IMR-90 (cell line): Measurements from ENCODE around the gene FKBP11. TPM values are rescaled to one million over a fixed set of nuclear protein-coding genes. Genes with fewer than 3 reads are reported as not detected.
A peak's percentile ranks its signal among the peaks of the same experiment; 100 is the strongest.

ENCODE experiments used
- ATAC-seq: fragments of 200-7000 bp; cut with Tn5 transposase; 2 replicates; pipeline ENCODE4 v1.9.1; 2020; ENCODE audit warnings: low read depth, mild to moderate bottlenecking, moderate library complexity
- BruUV-seq: library from RNA; stranded (reverse); fragments of 400-500 nt; replicated peaks from 2 replicates; lab custom pipeline; 2021; lab: Mats Ljungman, UMichigan
- CTCF ChIA-PET: fragments of 300-600 bp; formaldehyde crosslinking; extraction: SDS; loops from one replicate; lab custom pipeline; 2021; ENCODE audit warnings: antibody characterized with exemption; lab: Yijun Ruan, JAX
- POLR2A ChIA-PET: fragments of 300-600 bp; sonication (Branson Sonifier 250); formaldehyde crosslinking; loops from one replicate; lab custom pipeline; 2022; ENCODE audit warnings: antibody characterized with exemption; ENCODE audit not compliant: unreplicated experiment; lab: Charles Lee
- DNase-seq: peaks from one replicate; pipeline ENCODE4 v3.0.0; 2013
- H2AFZ ChIP-seq: replicated peaks from 2 replicates; pipeline ENCODE3; 2013; ENCODE audit warnings: low read length, mild to moderate bottlenecking; ENCODE audit not compliant: poor library complexity
- H2AK5ac ChIP-seq: 2 replicates; pipeline ENCODE4 v1.6.1; 2013; ENCODE audit warnings: low read depth, low read length, inconsistent platforms
- H2AK9ac ChIP-seq: replicated peaks from 2 replicates; pipeline ENCODE3; 2013; ENCODE audit warnings: mild to moderate bottlenecking, low read depth, low read length, moderate library complexity; ENCODE audit not compliant: poor library complexity
- H2BK120ac ChIP-seq: 2 replicates; pipeline ENCODE4 v1.6.1; 2013; ENCODE audit warnings: low read depth, low read length, inconsistent platforms
- H2BK15ac ChIP-seq: 3 replicates; pipeline ENCODE4 v1.6.1; 2013; ENCODE audit warnings: low read depth, low read length, inconsistent platforms
- H2BK20ac ChIP-seq: 2 replicates; pipeline ENCODE4 v1.6.1; 2013; ENCODE audit warnings: low read depth, mild to moderate bottlenecking, inconsistent platforms, low read length, moderate library complexity
- H2BK5ac ChIP-seq: 2 replicates; pipeline ENCODE4 v1.6.1; 2013; ENCODE audit warnings: mild to moderate bottlenecking, low read depth, low read length, inconsistent platforms; ENCODE audit not compliant: poor library complexity, severe bottlenecking
- H3K14ac ChIP-seq: replicated peaks from 2 replicates; pipeline ENCODE4 v1.6.1; 2013; ENCODE audit warnings: low read depth, low read length, inconsistent platforms
- H3K18ac ChIP-seq: 2 replicates; pipeline ENCODE4 v1.6.1; 2013; ENCODE audit warnings: low read depth, low read length, control low read depth
- H3K23ac ChIP-seq: 2 replicates; pipeline ENCODE4 v1.6.1; 2013; ENCODE audit warnings: low read depth, low read length, inconsistent platforms
- H3K27ac ChIP-seq: 2 replicates; pipeline ENCODE4 v1.5.1; 2013; ENCODE audit warnings: mild to moderate bottlenecking, control low read depth, low read length; ENCODE audit not compliant: insufficient read depth
- H3K27me3 ChIP-seq: 2 replicates; pipeline ENCODE4 v1.6.1; 2013; ENCODE audit warnings: low read length; ENCODE audit not compliant: control insufficient read depth, insufficient read depth
- H3K36me3 ChIP-seq: 2 replicates; pipeline ENCODE4 v1.6.1; 2013; ENCODE audit warnings: low read length, mixed read lengths; ENCODE audit not compliant: control insufficient read depth, insufficient read depth
- H3K4ac ChIP-seq: 2 replicates; pipeline ENCODE4 v1.6.1; 2013; ENCODE audit warnings: low read depth, low read length, inconsistent platforms
- H3K4me1 ChIP-seq: 2 replicates; pipeline ENCODE4 v1.6.1; 2013; ENCODE audit warnings: low read length, mixed read lengths; ENCODE audit not compliant: control insufficient read depth, insufficient read depth
- H3K4me2 ChIP-seq: 2 replicates; pipeline ENCODE4 v1.6.1; 2013; ENCODE audit warnings: low read depth, mild to moderate bottlenecking, control low read depth, low read length, moderate library complexity
- H3K4me3 ChIP-seq: 2 replicates; pipeline ENCODE4 v1.5.1; 2013; ENCODE audit warnings: low read depth, mild to moderate bottlenecking, control low read depth, low read length, moderate library complexity; ENCODE audit not compliant: insufficient read depth
- H3K56ac ChIP-seq: 2 replicates; pipeline ENCODE4 v1.6.1; 2013; ENCODE audit warnings: low read length, inconsistent platforms; ENCODE audit not compliant: insufficient read depth; ENCODE audit errors: extremely low read depth
- H3K79me1 ChIP-seq, 2 experiments: 2 replicates each; pipeline ENCODE4 v1.6.1; 2013; ENCODE audit warnings: low read length in 2 of 2, inconsistent platforms in 1 of 2, low read depth in 1 of 2
- H3K9ac ChIP-seq: 2 replicates; pipeline ENCODE4 v1.6.1; 2013; ENCODE audit warnings: low read depth, low read length, control low read depth
- H3K9me1 ChIP-seq: 2 replicates; pipeline ENCODE4 v1.6.1; 2013; ENCODE audit warnings: low read length, inconsistent platforms; ENCODE audit not compliant: insufficient read depth
- H3K9me3 ChIP-seq: 2 replicates; pipeline ENCODE4 v1.6.1; 2013; ENCODE audit warnings: low read length; ENCODE audit not compliant: control insufficient read depth, insufficient read depth
- H4K20me1 ChIP-seq: 2 replicates; pipeline ENCODE4 v1.6.1; 2013; ENCODE audit warnings: low read length, inconsistent platforms; ENCODE audit not compliant: insufficient read depth
- H4K5ac ChIP-seq: 2 replicates; pipeline ENCODE4 v1.6.1; 2013; ENCODE audit warnings: mild to moderate bottlenecking, low read depth, low read length, control low read depth
- H4K8ac ChIP-seq, 2 experiments: 2 replicates each; pipeline ENCODE4 v1.6.1; 2013; ENCODE audit warnings: low read depth in 2 of 2, low read length in 2 of 2, control low read depth in 1 of 2, inconsistent platforms in 1 of 2
- H4K91ac ChIP-seq: 2 replicates; pipeline ENCODE4 v1.6.1; 2013; ENCODE audit warnings: low read depth, low read length, inconsistent platforms; ENCODE audit not compliant: insufficient read depth
- BHLHE40 ChIP-seq: fragments of 150-350 bp; IDR thresholded peaks from 2 replicates; pipeline ENCODE4 v1.6.1; 2016; ENCODE audit warnings: mild to moderate bottlenecking, low read depth, low read length
- CTCF ChIP-seq: conservative IDR thresholded peaks from 2 replicates; pipeline ENCODE4 v1.5.1; 2012; ENCODE audit warnings: mild to moderate bottlenecking, low read depth, low read length, improper control_type of control experiment
- MAZ ChIP-seq: IDR thresholded peaks from 2 replicates; pipeline ENCODE4 v1.6.1; 2012; ENCODE audit warnings: low read depth, mild to moderate bottlenecking, low read length, improper control_type of control experiment, moderate library complexity, borderline replicate concordance
- NFE2L2 ChIP-seq: fragments of 150-350 bp; IDR thresholded peaks from 2 replicates; pipeline ENCODE4 v1.6.1; 2016; ENCODE audit warnings: low read depth, mild to moderate bottlenecking, low read length
- POLR2A ChIP-seq: IDR thresholded peaks from 2 replicates; pipeline ENCODE4 v1.6.1; 2012; ENCODE audit warnings: mild to moderate bottlenecking, low read depth, low read length
- WGBS, 2 experiments: methylation state at CpG; one replicate each; pipeline versions ENCODE4 v1.1.5 to v1.1.7; 2013; ENCODE audit warnings: missing lambda C conversion rate in 2 of 2; ENCODE audit not compliant: insufficient read length in 1 of 2; ENCODE audit errors: extremely low coverage in 2 of 2; 5-methylcytosine and 5-hydroxymethylcytosine counted together
- dilution Hi-C: fragments of 300-500 bp; cut with HindIII; formaldehyde crosslinking; loops from one replicate; pipeline ENCODE4 v1.14.3; 2018; ENCODE audit warnings: low sequenced_read_pairs; ENCODE audit not compliant: unreplicated experiment
- in situ Hi-C: fragments of 300-500 bp; cut with MboI; formaldehyde crosslinking; loops from 3 replicates; pipeline ENCODE4 v1.14.3; 2019; ENCODE audit warnings: low sequenced_read_pairs, inconsistent platforms, mixed read lengths
- intact Hi-C: fragments of 100-400 bp; cut with micrococcal nuclease; formaldehyde crosslinking; loops from 2 replicates; pipeline ENCODE4 v1.10.0; 2022
- polyA plus RNA-seq, 3 experiments: library from polyadenylated mRNA; depleted of rRNA; stranded (reverse); fragments of >200 nt; gene quantifications; 2 replicates each; pipeline ENCODE4 v1.2.3, GENCODE V29; 2012; ENCODE audit warnings: low replicate concordance in 1 of 3
- total RNA-seq: library from RNA; depleted of rRNA; stranded (reverse); fragments of >200 nt; gene quantifications from 2 replicates; pipeline ENCODE4 v1.2.3, GENCODE V29; 2012

FKBP11 gene
- total and polyA plus RNA-seq, 2 of the 4 experiments (the other 2 are of a cell fraction), result 5.0 to 40.0 TPM

- Histone ChIP-seq H4K5ac (peak within 1 kb of the TSS; percentile 85), H3K4me1 (peaks cover 3% of the 10 kb centered on the region; the same call in 1 of the 2 replicates), H3K18ac (peak within 1 kb of the TSS; percentile 19; the same call in 1 of the 2 replicates), H3K56ac (0 out of 2 replicates have a peak within 1 kb of the TSS, but pooled peaks have one; percentile 5), H2BK15ac (0 out of 3 replicates have a peak within 1 kb of the TSS, but pooled peaks have one; percentile 1), H3K9ac (peak within 1 kb of the TSS; percentile 77), H3K4me3 (peak within 1 kb of the TSS; percentile 88), H3K27ac (peak within 1 kb of the TSS; percentile 84), H2AK5ac (peak within 1 kb of the TSS; percentile 46), H4K91ac (peak within 1 kb of the TSS; percentile 55; the same call in 1 of the 2 replicates), H3K9me1 (peaks cover 17% of the 10 kb centered on the region), H2AFZ (peak within 1 kb of the TSS; percentile 91), H3K36me3 (peaks cover 6% of the 10 kb centered on the region), H4K8ac (peak within 1 kb of the TSS; percentile 86 to 94), H3K79me1 (peaks cover 16 to 46% of the 10 kb centered on the region in 2 experiments), H3K4ac (peak within 1 kb of the TSS; percentile 85), H2BK5ac (peak within 1 kb of the TSS; percentile 82), H3K27me3 (peaks cover 5% of the 10 kb centered on the region; the same call in 1 of the 2 replicates), H2AK9ac (peak within 1 kb of the TSS; percentile 99), H4K20me1 (peaks cover 40% of the 10 kb centered on the region), H3K14ac (peak within 1 kb of the TSS; percentile 86; the same call in 1 of the 2 replicates), H3K9me3 (no peaks in the 10 kb centered on the region), H2BK120ac (peak within 1 kb of the TSS; percentile 53; the same call in 1 of the 2 replicates), H3K4me2 (peak within 1 kb of the TSS; percentile 94), H2BK20ac (no peak within 1 kb of the TSS), H3K23ac (peak within 1 kb of the TSS; percentile 62; the same call in 1 of the 2 replicates)
- DNase-seq, result peak; percentile 90
- ChIA-PET POLR2A (no interaction called here), CTCF (interaction anchor here (0.6 to 2.1 kb wide), 2 partner anchors 21 to 40 kb away, joined by 3 to 10 read pairs; no protein-coding TSS in a partner anchor)
- peak; percentile 0; the same call in 1 of the 2 replicates for TF ChIP-seq CTCF
- TF ChIP-seq POLR2A, result peak; percentile 89
- peak; percentile 84; the same call in 1 of the 2 replicates for TF ChIP-seq MAZ
- TF ChIP-seq NFE2L2, result no peak
- no peak for TF ChIP-seq BHLHE40
- no TSS peak for BruUV-seq
- in situ Hi-C loops, result no loop called here
- 2% methylated on average over 18 of the region's 58 CpGs; no CpG with 5 or more reads in 1 of the 2 experiments for whole genome bisulfite sequencing, 2 experiments
- intact Hi-C loops, result loop anchor here (2.0 kb wide), 1 partner anchor 31 kb away; no protein-coding TSS in a partner anchor
- ATAC-seq, result peak; percentile 89
- dilution Hi-C loops, result no loop called here
Observed at GRCh38 chr12:48957141-48958048, 32.1 kb upstream of the FKBP11 start, which contains the start of gene ARF3. Gene ARF3 (minus strand): TSS chr12:48957487. CDS start chr12:48941095, 16,392 bp downstream.
